Neural cell (in vitro differentiated cells): ENCODE data around the gene TTC39C. TPM values are rescaled to one million over a fixed set of nuclear protein-coding genes. Genes with fewer than 3 reads are reported as not detected.

Source experiments
- H2AFZ ChIP-seq: fragments of 200-600, 300-800 bp; sonication (generic), shearing (Covaris generic); 2 replicates; pipeline ENCODE4 v1.6.0; 2014; ENCODE audit warnings: low read depth, mild to moderate bottlenecking, antibody characterized with exemption, low read length, moderate library complexity
- H3F3A ChIP-seq: fragments of 200-600 bp; shearing (Covaris generic); 2 replicates; pipeline ENCODE4 v1.6.1; 2016; ENCODE audit warnings: mild to moderate bottlenecking, moderate library complexity, mixed read lengths, antibody characterized with exemption, low read length; ENCODE audit not compliant: insufficient read depth, poor library complexity, severe bottlenecking
- H3K27ac ChIP-seq: fragments of 200-600, 300-800 bp; sonication (generic), shearing (Covaris generic); 2 replicates; pipeline ENCODE4 v1.5.1; 2014; ENCODE audit warnings: mild to moderate bottlenecking, low read length, moderate library complexity
- H3K27me3 ChIP-seq: fragments of 300-800, 200-600 bp; sonication (generic), shearing (Covaris generic); 2 replicates; pipeline ENCODE4 v1.6.0; 2014; ENCODE audit warnings: mild to moderate bottlenecking, low read depth, low read length, moderate library complexity; ENCODE audit not compliant: insufficient read depth
- H3K36me3 ChIP-seq: fragments of 300-800, 200-600 bp; sonication (generic), shearing (Covaris generic); 2 replicates; pipeline ENCODE4 v1.5.1; 2014; ENCODE audit warnings: mild to moderate bottlenecking, antibody characterized with exemption, low read length, moderate library complexity; ENCODE audit not compliant: insufficient read depth
- H3K4me2 ChIP-seq: fragments of 300-800, 200-600 bp; sonication (generic), shearing (Covaris generic); 2 replicates; pipeline ENCODE4 v1.6.0; 2014; ENCODE audit warnings: mild to moderate bottlenecking, low read length
- H3K4me3 ChIP-seq: fragments of 300-800, 200-600 bp; sonication (generic), shearing (Covaris generic); 2 replicates; pipeline ENCODE4 v1.5.1; 2014; ENCODE audit warnings: mild to moderate bottlenecking, low read length, moderate library complexity
- H3K79me2 ChIP-seq: fragments of 200-600 bp; shearing (Covaris generic); replicated peaks from 2 replicates; pipeline ENCODE4 v1.6.0; 2014; ENCODE audit warnings: mild to moderate bottlenecking, low read length, moderate library complexity; ENCODE audit not compliant: insufficient read depth
- H3K9ac ChIP-seq: fragments of 300-800, 200-600 bp; sonication (generic), shearing (Covaris generic); 2 replicates; pipeline ENCODE4 v1.6.1; 2016; ENCODE audit warnings: mild to moderate bottlenecking, low read length, mixed read lengths
- H3K9me2 ChIP-seq: fragments of 200-600 bp; shearing (Covaris generic); 2 replicates; pipeline ENCODE4 v1.6.1; 2016; ENCODE audit warnings: mild to moderate bottlenecking, low read length, mixed read lengths; ENCODE audit not compliant: insufficient read depth
- H3K9me3 ChIP-seq: fragments of 200-600, 300-800 bp; sonication (generic), shearing (Covaris generic); 2 replicates; pipeline ENCODE4 v1.6.1; 2016; ENCODE audit warnings: mild to moderate bottlenecking, mixed run types, low read length, moderate library complexity, mixed read lengths
- H4K20me1 ChIP-seq: fragments of 200-600 bp; shearing (Covaris generic); 2 replicates; pipeline ENCODE4 v1.6.1; 2016; ENCODE audit warnings: mild to moderate bottlenecking, mixed run types; ENCODE audit not compliant: insufficient read depth
- CTCF ChIP-seq: fragments of 450-650 bp; IDR thresholded peaks from 2 replicates; pipeline ENCODE4 v1.5.1; 2014; ENCODE audit warnings: antibody characterized with exemption, mild to moderate bottlenecking, moderate library complexity; ENCODE audit not compliant: poor library complexity, severe bottlenecking
- EP300 ChIP-seq: fragments of 450-650 bp; conservative IDR thresholded peaks from 2 replicates; pipeline ENCODE4 v1.6.1; 2014; ENCODE audit warnings: antibody characterized with exemption, mild to moderate bottlenecking, moderate library complexity; ENCODE audit not compliant: poor library complexity, severe bottlenecking
- EZH2 ChIP-seq: fragments of 200-600, 300-800 bp; shearing (Covaris generic), sonication (generic); IDR thresholded peaks from 2 replicates; pipeline ENCODE4 v1.6.1; 2014; ENCODE audit warnings: antibody characterized with exemption, low read length, borderline replicate concordance, mild to moderate bottlenecking; ENCODE audit not compliant: insufficient read depth, poor library complexity, severe bottlenecking
- MXI1 ChIP-seq: fragments of 450-650 bp; conservative IDR thresholded peaks from 2 replicates; pipeline ENCODE4 v1.6.1; 2014; ENCODE audit warnings: antibody characterized with exemption, mild to moderate bottlenecking; ENCODE audit not compliant: poor library complexity, severe bottlenecking
- POLR2AphosphoS5 ChIP-seq: IDR thresholded peaks from 2 replicates; pipeline ENCODE4 v1.6.1; 2012
- RAD21 ChIP-seq: fragments of 450-650 bp; conservative IDR thresholded peaks from 2 replicates; pipeline ENCODE4 v1.6.1; 2014; ENCODE audit warnings: antibody characterized with exemption, mild to moderate bottlenecking, moderate library complexity
- REST ChIP-seq: IDR thresholded peaks from 2 replicates; pipeline ENCODE4 v1.6.1; 2012; ENCODE audit warnings: borderline replicate concordance
- SMC3 ChIP-seq: fragments of 450-650 bp; conservative IDR thresholded peaks from 2 replicates; pipeline ENCODE4 v1.6.1; 2014; ENCODE audit warnings: antibody characterized with exemption, mild to moderate bottlenecking, moderate library complexity; ENCODE audit not compliant: poor library complexity
- TAF1 ChIP-seq: IDR thresholded peaks from 2 replicates; pipeline ENCODE4 v1.6.1; 2012; ENCODE audit warnings: low read depth
- polyA plus RNA-seq: library from polyadenylated mRNA; depleted of rRNA; stranded (reverse); fragments of >200 nt; gene quantifications from 2 replicates; pipeline ENCODE4 v1.2.3, GENCODE V29; 2014

The TTC39C gene
- polyA plus RNA-seq, 1 donor from 2014 or later = 19.9 TPM

- Histone ChIP-seq H3K9me2 (no peaks in the 10 kb centered on the region), H3K4me2 (no peak overlapping the region), H3K9ac (no peak overlapping the region), H4K20me1 (no peaks in the 10 kb centered on the region), H3K36me3 (no peaks in the 10 kb centered on the region), H3K9me3 (no peaks in the 10 kb centered on the region), H3K27ac (no peak overlapping the region), H3K79me2 (no peaks in the 10 kb centered on the region), H2AFZ (no peak overlapping the region), H3K27me3 (no peaks in the 10 kb centered on the region), H3F3A (no peaks in the 10 kb centered on the region), H3K4me3 (no peak overlapping the region)
- TF ChIP-seq POLR2AphosphoS5 = no peak
- no peak for TF ChIP-seq EP300
- no peak for TF ChIP-seq SMC3
- no peak for TF ChIP-seq CTCF
- TF ChIP-seq REST = no peak
- no peak for TF ChIP-seq MXI1
- no peak for TF ChIP-seq RAD21
- no peak for TF ChIP-seq TAF1
- TF ChIP-seq EZH2 = no peak
Observed at GRCh38 chr18:24049142-24049541, 34.6 kb downstream of the TTC39C start.

- no peak for TF ChIP-seq SMC3
- no peak for TF ChIP-seq EZH2
- TF ChIP-seq POLR2AphosphoS5 = no peak
- TF ChIP-seq EP300 = no peak
- no peak for TF ChIP-seq TAF1
- no peak overlapping the region for H3K4me3 ChIP-seq
- H3K79me2 ChIP-seq = no peaks in the 10 kb centered on the region
- no peaks in the 10 kb centered on the region for H3K9me2 ChIP-seq
- H3K36me3 ChIP-seq = no peaks in the 10 kb centered on the region
- H3K4me2 ChIP-seq = no peak overlapping the region
- no peak overlapping the region for H3K27ac ChIP-seq
- no peak overlapping the region for H3K9ac ChIP-seq
- no peaks in the 10 kb centered on the region for H4K20me1 ChIP-seq
- H2AFZ ChIP-seq = no peak overlapping the region
- no peaks in the 10 kb centered on the region for H3F3A ChIP-seq
- H3K27me3 ChIP-seq = no peaks in the 10 kb centered on the region
- H3K9me3 ChIP-seq = no peaks in the 10 kb centered on the region
Observed at GRCh38 chr18:24051031-24051947, 36.7 kb downstream of the TTC39C start.
